ENCODE results near the gene CXXC5. TPM values are rescaled to one million over a fixed set of nuclear protein-coding genes. Genes with fewer than 3 reads are reported as not detected.

The CXXC5 gene
- total RNA-seq, 1 donor from 2014 or later: 88.2 TPM

GRCh38 chr5:139694556-139695177 lies 46.5 kb downstream of the CXXC5 start:
- no peak for DNase-seq (ENCODE audit: low spot score, unreplicated experiment)
- no peak for TF ChIP-seq CTCF (IDR thresholded peaks at IDR 0.05; ENCODE audit: unreplicated experiment)
- H3K9me3 Mint-ChIP-seq (ENCODE audit: low read depth): no peaks in the 10 kb centered on the region
- peaks cover 1% of the 10 kb centered on the region for H3K36me3 Mint-ChIP-seq (ENCODE audit: insufficient read depth)
- peaks cover 3% of the 10 kb centered on the region for H3K27me3 Mint-ChIP-seq
- no peak overlapping the region for H3K27ac Mint-ChIP-seq
- peaks cover 37% of the 10 kb centered on the region for H3K4me1 Mint-ChIP-seq (ENCODE audit: low read depth)
- H3K4me3 Mint-ChIP-seq (ENCODE audit: low read depth): no peak overlapping the region

DNA sequence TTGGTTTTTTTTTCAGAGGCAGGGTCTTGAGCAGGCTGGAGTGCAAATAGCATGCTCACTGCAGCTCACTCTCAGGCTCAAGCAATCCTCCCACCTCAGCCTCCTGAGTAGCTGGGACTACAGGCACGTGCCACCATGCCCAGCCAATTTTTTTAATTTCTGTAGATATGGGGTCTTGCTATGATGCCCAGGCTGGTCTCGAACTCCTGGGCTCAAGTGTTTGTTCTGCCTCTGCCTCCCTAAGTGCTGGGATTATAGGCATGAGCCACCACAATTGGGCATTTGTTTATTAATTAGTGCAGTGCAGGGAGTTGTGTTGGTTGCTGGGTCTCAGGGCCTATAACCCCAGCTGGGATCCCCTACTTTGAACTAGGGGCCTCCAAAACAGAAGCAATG lies 47.0 kb downstream of the CXXC5 start:
- no peak overlapping the region for H3K4me3 Mint-ChIP-seq (ENCODE audit: low read depth)
- peaks cover 3% of the 10 kb centered on the region for H3K27me3 Mint-ChIP-seq
- peaks cover 35% of the 10 kb centered on the region for H3K4me1 Mint-ChIP-seq (ENCODE audit: low read depth)
- no peak overlapping the region for H3K27ac Mint-ChIP-seq
- TF ChIP-seq CTCF (IDR thresholded peaks at IDR 0.05; ENCODE audit: unreplicated experiment): no peak
- no peak for DNase-seq (ENCODE audit: low spot score, unreplicated experiment)
- no peaks in the 10 kb centered on the region for H3K9me3 Mint-ChIP-seq (ENCODE audit: low read depth)
- peaks cover 1% of the 10 kb centered on the region for H3K36me3 Mint-ChIP-seq (ENCODE audit: insufficient read depth)

GRCh38 chr5:139696167-139696893 lies 48.2 kb downstream of the CXXC5 start:
- H3K36me3 Mint-ChIP-seq (ENCODE audit: insufficient read depth): peaks cover under 1% of the 10 kb centered on the region
- peaks cover 3% of the 10 kb centered on the region for H3K27me3 Mint-ChIP-seq
- H3K4me3 Mint-ChIP-seq (ENCODE audit: low read depth): peak overlapping the region; percentile 57
- H3K9me3 Mint-ChIP-seq (ENCODE audit: low read depth): no peaks in the 10 kb centered on the region
- H3K4me1 Mint-ChIP-seq (ENCODE audit: low read depth): peaks cover 33% of the 10 kb centered on the region
- no peak for DNase-seq (ENCODE audit: low spot score, unreplicated experiment)
- no peak for TF ChIP-seq CTCF (IDR thresholded peaks at IDR 0.05; ENCODE audit: unreplicated experiment)
- peak overlapping the region; percentile 95 for H3K27ac Mint-ChIP-seq

- Mint-ChIP-seq H3K4me1 (ENCODE audit: low read depth) (peaks cover 33% of the 10 kb centered on the region), H3K9me3 (ENCODE audit: low read depth) (no peaks in the 10 kb centered on the region), H3K27ac (peak overlapping the region; percentile 95), H3K36me3 (ENCODE audit: insufficient read depth) (no peaks in the 10 kb centered on the region), H3K4me3 (ENCODE audit: low read depth) (peak overlapping the region; percentile 57), H3K27me3 (peaks cover 3% of the 10 kb centered on the region)
- no peak for TF ChIP-seq CTCF (IDR thresholded peaks at IDR 0.05; ENCODE audit: unreplicated experiment)
- DNase-seq (ENCODE audit: low spot score, unreplicated experiment): peak; percentile 48
These were observed 48.9 kb downstream of the CXXC5 start for GRCh38 chr5:139696894-139697658.

GRCh38 chr5:139698490-139699146 lies 50.5 kb downstream of the CXXC5 start:
- H3K4me3 Mint-ChIP-seq (ENCODE audit: low read depth): no peak overlapping the region
- no peaks in the 10 kb centered on the region for H3K36me3 Mint-ChIP-seq (ENCODE audit: insufficient read depth)
- peaks cover 3% of the 10 kb centered on the region for H3K27me3 Mint-ChIP-seq
- DNase-seq (ENCODE audit: low spot score, unreplicated experiment): peak; percentile 59
- peak overlapping the region; percentile 89 for H3K27ac Mint-ChIP-seq
- no peak for TF ChIP-seq CTCF (IDR thresholded peaks at IDR 0.05; ENCODE audit: unreplicated experiment)
- H3K4me1 Mint-ChIP-seq (ENCODE audit: low read depth): peaks cover 34% of the 10 kb centered on the region
- no peaks in the 10 kb centered on the region for H3K9me3 Mint-ChIP-seq (ENCODE audit: low read depth)
